COLO668 (cell line): Measurements from ENCODE around the gene FADS6.

Experiments used
- DNase-seq: peaks from one replicate; lab custom pipeline; 2025; ENCODE audit not compliant: unreplicated experiment; lab: John Stamatoyannopoulos, UW

The FADS6 gene

GRCh38 chr17:74855323-74855722 lies 38.1 kb downstream of the FADS6 start:
- no peak for DNase-seq

GRCh38 chr17:74854792-74855191 lies 38.6 kb downstream of the FADS6 start:
- no peak for DNase-seq

- DNase-seq: no peak
These were observed 39.8 kb downstream of the FADS6 start for GRCh38 chr17:74853669-74854068.

- no peak for DNase-seq
These were observed 40.4 kb downstream of the FADS6 start for GRCh38 chr17:74853048-74853397.

- peak; percentile 35 for DNase-seq
These were observed 41.0 kb downstream of the FADS6 start for GRCh38 chr17:74852237-74853047.

GRCh38 chr17:74851612-74852236 lies 41.7 kb downstream of the FADS6 start:
- peak; percentile 89 for DNase-seq

GRCh38 chr17:74850914-74851313 lies 42.5 kb downstream of the FADS6 start:
- no peak for DNase-seq

GRCh38 chr17:74850310-74850709 lies 43.1 kb downstream of the FADS6 start:
- DNase-seq: no peak

GRCh38 chr17:74848656-74849399 lies 44.6 kb downstream of the FADS6 start:
- DNase-seq: no peak

- DNase-seq: no peak
These were observed 46.8 kb downstream of the FADS6 start for GRCh38 chr17:74846621-74847020.

- DNase-seq: no peak
These were observed 50.1 kb downstream of the FADS6 start for GRCh38 chr17:74843352-74843627.

GRCh38 chr17:74842599-74843351 lies 50.7 kb downstream of the FADS6 start:
- DNase-seq: peak; percentile 77

- DNase-seq: no peak
These were observed 51.3 kb downstream of the FADS6 start for GRCh38 chr17:74842146-74842598.

GRCh38 chr17:74840989-74841666 lies 52.3 kb downstream of the FADS6 start:
- DNase-seq: no peak

GRCh38 chr17:74839990-74840852 lies 53.2 kb downstream of the FADS6 start:
- DNase-seq: no peak

GRCh38 chr17:74838274-74838673 lies 55.2 kb downstream of the FADS6 start:
- DNase-seq: no peak

GRCh38 chr17:74836691-74837467 lies 56.6 kb downstream of the FADS6 start:
- no peak for DNase-seq

- no peak for DNase-seq
These were observed 57.2 kb downstream of the FADS6 start for GRCh38 chr17:74836191-74836590.
